Measurements from ENCODE around the gene ANKRD11. TPM values are rescaled to one million over a fixed set of nuclear protein-coding genes. Genes with fewer than 3 reads are reported as not detected.
"Not testable (repeated sequence)": the region's sequence is repeated elsewhere in the genome, so short reads cannot be mapped to it uniquely, and the experiment has no call there.

ANKRD11 gene
- total RNA-seq, 1 experiment from 2014 or later = 242 TPM

DNA sequence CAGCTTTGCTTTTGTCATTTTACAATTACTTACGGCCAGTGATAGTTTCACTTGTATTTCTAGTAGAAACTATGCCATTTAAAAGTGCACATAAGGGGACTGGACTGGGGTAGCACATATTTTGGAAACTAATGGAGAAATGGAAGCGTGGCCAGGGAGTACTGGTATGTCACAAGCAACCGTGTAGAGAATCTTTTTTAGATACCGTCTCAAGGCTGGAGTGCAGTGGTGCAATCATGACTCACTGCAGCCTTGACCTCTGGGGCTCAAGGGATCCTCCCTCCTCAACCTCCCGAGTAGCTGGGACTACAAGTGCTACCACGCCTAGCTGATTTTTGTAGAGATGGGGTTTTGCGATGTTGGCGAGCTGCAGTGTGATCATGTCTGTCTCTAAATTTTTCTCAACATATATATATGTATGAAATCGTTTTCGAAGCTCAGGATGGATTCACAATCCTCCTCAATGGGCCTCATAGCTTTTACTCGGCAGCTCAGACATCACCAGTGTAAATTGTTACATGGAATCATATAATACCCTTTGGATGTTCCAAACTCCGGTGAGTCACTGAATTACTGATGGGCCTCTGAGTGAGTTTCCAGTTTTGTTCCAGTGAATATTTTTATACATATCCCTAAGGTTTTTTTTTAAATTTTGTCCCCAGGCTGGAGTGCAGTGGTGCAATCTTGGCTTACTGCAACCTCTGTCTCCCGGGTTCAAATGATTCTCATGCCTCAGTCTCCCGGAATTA is 221.2 kb downstream of the ANKRD11 start:
- H3K27ac Mint-ChIP-seq (ENCODE audit: unreplicated experiment) = no peak overlapping the region
- intact Hi-C loops (cut with micrococcal nuclease; ENCODE audit: unreplicated experiment) = no loop called here
- no peaks in the 10 kb centered on the region for H3K4me1 Mint-ChIP-seq (ENCODE audit: low read depth, unreplicated experiment)

DNA sequence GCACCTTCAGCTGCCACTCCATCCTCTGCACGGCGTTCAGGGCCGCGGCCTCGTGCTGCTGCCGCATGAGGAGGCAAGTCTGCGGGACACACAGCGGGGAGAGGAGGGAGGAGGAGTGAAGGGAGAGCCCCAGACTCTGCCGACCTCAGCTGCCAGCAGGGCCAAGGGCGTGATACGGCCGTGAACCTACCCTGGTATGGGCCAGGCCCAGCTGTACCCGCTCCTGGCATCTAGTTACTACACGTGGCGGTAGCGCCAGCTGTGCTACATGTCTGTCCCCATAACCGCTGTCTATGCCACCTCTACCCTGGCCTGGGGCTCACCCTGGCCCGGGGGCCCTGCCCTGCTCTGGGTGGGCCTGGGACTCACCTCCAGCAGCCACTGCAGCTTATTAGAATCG is 221.8 kb downstream of the ANKRD11 start:
- BruUV-seq (replicated peaks) = no TSS peak
- TF ChIP-seq, protein P1, sequence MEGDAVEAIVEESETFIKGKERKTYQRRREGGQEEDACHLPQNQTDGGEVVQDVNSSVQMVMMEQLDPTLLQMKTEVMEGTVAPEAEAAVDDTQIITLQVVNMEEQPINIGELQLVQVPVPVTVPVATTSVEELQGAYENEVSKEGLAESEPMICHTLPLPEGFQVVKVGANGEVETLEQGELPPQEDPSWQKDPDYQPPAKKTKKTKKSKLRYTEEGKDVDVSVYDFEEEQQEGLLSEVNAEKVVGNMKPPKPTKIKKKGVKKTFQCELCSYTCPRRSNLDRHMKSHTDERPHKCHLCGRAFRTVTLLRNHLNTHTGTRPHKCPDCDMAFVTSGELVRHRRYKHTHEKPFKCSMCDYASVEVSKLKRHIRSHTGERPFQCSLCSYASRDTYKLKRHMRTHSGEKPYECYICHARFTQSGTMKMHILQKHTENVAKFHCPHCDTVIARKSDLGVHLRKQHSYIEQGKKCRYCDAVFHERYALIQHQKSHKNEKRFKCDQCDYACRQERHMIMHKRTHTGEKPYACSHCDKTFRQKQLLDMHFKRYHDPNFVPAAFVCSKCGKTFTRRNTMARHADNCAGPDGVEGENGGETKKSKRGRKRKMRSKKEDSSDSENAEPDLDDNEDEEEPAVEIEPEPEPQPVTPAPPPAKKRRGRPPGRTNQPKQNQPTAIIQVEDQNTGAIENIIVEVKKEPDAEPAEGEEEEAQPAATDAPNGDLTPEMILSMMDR (IDR thresholded peaks at IDR 0.05; ENCODE audit: unreplicated experiment) = no peak
- CTCF ChIA-PET = interaction anchor here (0.6 kb wide), 1 partner anchor 85 kb away, joined by 6 read pairs; no protein-coding TSS in a partner anchor
- H3K27me3 Mint-ChIP-seq (ENCODE audit: unreplicated experiment) = no peaks in the 10 kb centered on the region
- no peaks in the 10 kb centered on the region for H3K9me3 Mint-ChIP-seq (ENCODE audit: low read depth, unreplicated experiment)
- no peak overlapping the region for H3K27ac Mint-ChIP-seq (ENCODE audit: unreplicated experiment)
- H3K4me3 Mint-ChIP-seq (ENCODE audit: low read depth, unreplicated experiment) = no peak overlapping the region
- intact Hi-C loops (cut with micrococcal nuclease; ENCODE audit: unreplicated experiment) = no loop called here
- H3K36me3 Mint-ChIP-seq (ENCODE audit: insufficient read depth, unreplicated experiment) = peaks cover 86% of the 10 kb centered on the region
- no peaks in the 10 kb centered on the region for H3K4me1 Mint-ChIP-seq (ENCODE audit: low read depth, unreplicated experiment)
- no peak for DNase-seq

More for the DNA sequence above, 221.2 kb downstream of the ANKRD11 start:
- no peak for DNase-seq
- Mint-ChIP-seq H3K9me3 (ENCODE audit: low read depth, unreplicated experiment) (no peaks in the 10 kb centered on the region), H3K36me3 (ENCODE audit: insufficient read depth, unreplicated experiment) (peaks cover 87% of the 10 kb centered on the region), H3K27me3 (ENCODE audit: unreplicated experiment) (no peaks in the 10 kb centered on the region), H3K4me3 (ENCODE audit: low read depth, unreplicated experiment) (no peak overlapping the region)
- TF ChIP-seq, protein P1 (IDR thresholded peaks at IDR 0.05; ENCODE audit: unreplicated experiment) = no peak
- no TSS peak for BruUV-seq (replicated peaks)
- CTCF ChIA-PET = interaction anchor here (0.6 kb wide), 1 partner anchor 85 kb away, joined by 6 read pairs; no protein-coding TSS in a partner anchor

DNA sequence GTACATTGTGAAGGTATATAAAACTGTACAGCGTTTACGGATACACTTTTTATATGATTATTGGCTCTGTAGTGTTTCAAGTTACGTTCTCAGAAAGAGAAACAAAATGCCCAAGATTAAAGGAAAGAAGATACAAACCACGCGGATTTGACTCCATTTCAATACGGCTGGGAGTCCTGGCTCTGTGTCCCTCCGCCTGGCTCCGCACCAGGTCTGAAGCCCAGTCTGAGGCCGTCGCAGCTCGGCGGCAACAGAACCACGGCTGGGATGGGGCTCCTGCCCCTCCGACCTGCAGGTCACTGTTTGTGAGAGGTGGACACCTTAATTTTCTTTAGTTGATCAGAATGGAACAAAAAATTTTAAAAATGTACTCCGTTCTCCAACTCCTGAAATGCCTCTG is 222.6 kb downstream of the ANKRD11 start:
- DNase-seq; H3K4me3 Mint-ChIP-seq (ENCODE audit: low read depth, unreplicated experiment); intact Hi-C loops (cut with micrococcal nuclease; ENCODE audit: unreplicated experiment); CTCF ChIA-PET; H3K4me1 Mint-ChIP-seq (ENCODE audit: low read depth, unreplicated experiment); H3K9me3 Mint-ChIP-seq (ENCODE audit: low read depth, unreplicated experiment); H3K27ac Mint-ChIP-seq (ENCODE audit: unreplicated experiment); H3K27me3 Mint-ChIP-seq (ENCODE audit: unreplicated experiment): not testable (repeated sequence)
- BruUV-seq (replicated peaks) = TSS peak; percentile 48
- H3K36me3 Mint-ChIP-seq (ENCODE audit: insufficient read depth, unreplicated experiment) = peaks cover 78% of the 10 kb centered on the region

DNA sequence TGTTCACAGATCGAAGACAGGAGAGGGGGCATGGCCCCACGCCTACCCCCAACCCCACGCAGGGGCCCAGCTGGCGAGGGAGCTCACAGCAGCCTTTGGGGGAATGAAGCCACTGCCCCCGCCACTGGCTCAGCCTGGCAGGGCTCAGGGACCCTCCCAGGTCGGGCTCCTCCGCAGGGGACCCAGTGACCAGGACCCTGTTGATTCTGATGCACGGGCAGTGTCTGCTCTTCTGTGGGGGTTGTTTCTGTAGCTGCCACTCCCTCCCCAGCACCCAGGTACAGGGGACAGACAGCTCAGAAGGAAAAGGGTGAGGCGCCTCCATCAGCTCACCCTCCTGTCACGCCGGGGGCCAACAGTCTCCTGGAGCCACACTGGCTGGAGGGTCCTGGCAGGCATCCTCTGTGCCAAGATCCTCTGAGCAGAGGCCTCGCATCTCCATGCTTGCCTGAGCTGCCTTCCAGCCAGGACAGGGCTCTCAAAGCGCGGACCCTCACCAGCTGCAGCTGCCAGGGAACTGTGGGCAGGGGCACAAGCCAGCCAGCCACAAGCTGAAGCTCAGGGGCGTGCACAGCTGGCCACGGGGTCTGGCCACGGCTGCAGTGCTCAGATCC is 223.7 kb downstream of the ANKRD11 start:
- TF ChIP-seq, protein P1 (IDR thresholded peaks at IDR 0.05; ENCODE audit: unreplicated experiment) = no peak
- CTCF ChIA-PET = no interaction called here
- Mint-ChIP-seq H3K4me1 (ENCODE audit: low read depth, unreplicated experiment) (no peaks in the 10 kb centered on the region), H3K4me3 (ENCODE audit: low read depth, unreplicated experiment) (no peak overlapping the region), H3K27me3 (ENCODE audit: unreplicated experiment) (no peaks in the 10 kb centered on the region), H3K27ac (ENCODE audit: unreplicated experiment) (no peak overlapping the region), H3K9me3 (ENCODE audit: low read depth, unreplicated experiment) (no peaks in the 10 kb centered on the region), H3K36me3 (ENCODE audit: insufficient read depth, unreplicated experiment) (peaks cover 72% of the 10 kb centered on the region)
- DNase-seq = no peak
- intact Hi-C loops (cut with micrococcal nuclease; ENCODE audit: unreplicated experiment) = no loop called here
- BruUV-seq (replicated peaks) = no TSS peak

DNA sequence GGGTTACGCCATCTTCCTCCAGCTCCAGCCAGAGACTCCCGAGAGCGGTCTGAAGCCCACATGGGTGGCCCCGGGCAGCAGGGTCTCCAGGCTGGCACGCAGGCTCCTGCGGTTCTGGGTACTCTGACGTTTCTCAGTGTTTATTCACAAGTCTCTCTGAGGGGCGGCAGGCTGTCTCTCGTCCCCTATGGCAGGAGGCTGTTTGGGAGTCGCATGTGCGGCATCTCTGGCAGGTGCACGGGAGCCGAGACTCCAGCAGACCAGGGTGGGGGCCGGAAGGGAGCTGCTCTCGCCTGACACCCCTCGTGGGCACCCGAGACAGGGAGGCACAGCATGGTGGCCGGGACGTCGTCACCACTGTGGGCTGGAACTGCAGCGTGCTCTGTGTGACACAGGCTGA is 224.7 kb downstream of the ANKRD11 start:
- peaks cover 63% of the 10 kb centered on the region for H3K36me3 Mint-ChIP-seq (ENCODE audit: insufficient read depth, unreplicated experiment)
- CTCF ChIA-PET = no interaction called here

More for the DNA sequence above, 224.7 kb downstream of the ANKRD11 start:
- DNase-seq = no peak
- intact Hi-C loops (cut with micrococcal nuclease; ENCODE audit: unreplicated experiment) = no loop called here
- Mint-ChIP-seq H3K27ac (ENCODE audit: unreplicated experiment) (no peak overlapping the region), H3K27me3 (ENCODE audit: unreplicated experiment) (no peaks in the 10 kb centered on the region), H3K4me1 (ENCODE audit: low read depth, unreplicated experiment) (no peaks in the 10 kb centered on the region), H3K9me3 (ENCODE audit: low read depth, unreplicated experiment) (no peaks in the 10 kb centered on the region), H3K4me3 (ENCODE audit: low read depth, unreplicated experiment) (no peak overlapping the region)
- TF ChIP-seq, protein P1 (IDR thresholded peaks at IDR 0.05; ENCODE audit: unreplicated experiment) = no peak
- BruUV-seq (replicated peaks) = no TSS peak

All from Calu3 (cell line).